ENCODE measurements around the gene PDZD4. TPM values are rescaled to one million over a fixed set of nuclear protein-coding genes. Genes with fewer than 3 reads are reported as not detected.

PDZD4 gene
- total and polyA plus RNA-seq, 5 donors from 2014 or later: 4.9 TPM; not detected in 4

GRCh38 chrX:153777261-153778090, 52.9 kb downstream of the PDZD4 start:
- H3K4me3 Mint-ChIP-seq: no peak overlapping the region
- Histone ChIP-seq H3K36me3 (ENCODE audit: control insufficient read depth, insufficient read depth, low read length) (no peaks in the 10 kb centered on the region), H3K4me3 (ENCODE audit: low read depth, low read length) (no peak overlapping the region), H3K27me3 (ENCODE audit: control insufficient read depth, insufficient read depth, low read length) (no peaks in the 10 kb centered on the region), H3K9me3 (ENCODE audit: control insufficient read depth in 2 of 2, low read length in 2 of 2) (no peaks in the 10 kb centered on the region), H3K4me1 (ENCODE audit: control insufficient read depth, insufficient read depth, low read length, poor library complexity, severe bottlenecking) (no peaks in the 10 kb centered on the region), H3K27ac (ENCODE audit: insufficient read depth, low read length, poor library complexity, severe bottlenecking) (no peak overlapping the region)
- peaks cover 0 to 3% (median 0%) of the 10 kb centered on the region in 7 donors for H3K9me3 Mint-ChIP-seq
- no peak overlapping the region for H3K27ac Mint-ChIP-seq
- peaks cover 0 to 6% (median 0%) of the 10 kb centered on the region in 4 donors for H3K4me1 Mint-ChIP-seq
- ATAC-seq (ENCODE audit: low read depth in 2 of 2): no peak
- H3K27me3 Mint-ChIP-seq: peaks cover 7% of the 10 kb centered on the region
- no peak for DNase-seq
- H3K36me3 Mint-ChIP-seq: no peaks in the 10 kb centered on the region

DNA sequence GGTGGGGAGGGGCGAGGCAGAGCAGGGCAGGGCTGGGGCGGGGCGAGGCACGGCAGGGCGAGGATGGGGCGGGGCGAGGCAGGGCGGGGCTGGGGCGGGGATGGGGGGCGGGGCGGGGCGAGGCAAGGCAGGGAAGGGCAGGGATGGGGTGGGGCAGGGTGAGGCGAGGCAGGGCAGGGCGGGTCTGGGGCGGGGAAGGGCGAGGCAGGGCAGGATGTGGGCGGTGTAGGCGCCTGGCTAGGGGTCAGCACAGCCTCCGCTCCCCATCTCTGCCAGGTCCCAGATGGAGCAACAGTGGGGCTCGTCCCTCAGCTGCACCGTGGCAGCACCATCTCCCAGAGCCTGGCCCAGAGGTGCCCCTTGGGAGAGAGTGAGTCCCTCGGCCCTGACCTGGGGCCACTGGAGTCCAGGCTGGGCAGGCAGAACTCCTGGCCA, 53.7 kb downstream of the PDZD4 start:
- Histone ChIP-seq H3K27me3 (ENCODE audit: control insufficient read depth, insufficient read depth, low read length) (no peaks in the 10 kb centered on the region), H3K36me3 (ENCODE audit: control insufficient read depth, insufficient read depth, low read length) (no peaks in the 10 kb centered on the region), H3K9me3 (ENCODE audit: control insufficient read depth in 2 of 2, low read length in 2 of 2) (no peaks in the 10 kb centered on the region), H3K27ac (ENCODE audit: insufficient read depth, low read length, poor library complexity, severe bottlenecking) (no peak overlapping the region), H3K4me1 (ENCODE audit: control insufficient read depth, insufficient read depth, low read length, poor library complexity, severe bottlenecking) (no peaks in the 10 kb centered on the region), H3K4me3 (ENCODE audit: low read depth, low read length) (no peak overlapping the region)
- Mint-ChIP-seq H3K27ac (no peak overlapping the region), H3K9me3 (peaks cover 0 to 3% (median 0%) of the 10 kb centered on the region in 7 donors), H3K27me3 (peaks cover 7% of the 10 kb centered on the region), H3K36me3 (no peaks in the 10 kb centered on the region), H3K4me3 (no peak overlapping the region), H3K4me1 (peaks cover 0 to 6% (median 0%) of the 10 kb centered on the region in 4 donors)
- DNase-seq (no peak), ATAC-seq (ENCODE audit: low read depth in 2 of 2) (no peak)

- H3K36me3 ChIP-seq (ENCODE audit: control insufficient read depth, insufficient read depth, low read length): no peaks in the 10 kb centered on the region
- H3K27me3 ChIP-seq (ENCODE audit: control insufficient read depth, insufficient read depth, low read length): no peaks in the 10 kb centered on the region
- H3K4me1 Mint-ChIP-seq: peaks cover 0 to 6% (median 0%) of the 10 kb centered on the region in 4 donors
- no peaks in the 10 kb centered on the region for H3K4me1 ChIP-seq (ENCODE audit: control insufficient read depth, insufficient read depth, low read length, poor library complexity, severe bottlenecking)
- no peak overlapping the region for H3K4me3 ChIP-seq (ENCODE audit: low read depth, low read length)
- H3K27me3 Mint-ChIP-seq: peaks cover 7% of the 10 kb centered on the region
- H3K9me3 ChIP-seq (ENCODE audit: control insufficient read depth in 2 of 2, low read length in 2 of 2): no peaks in the 10 kb centered on the region
- ATAC-seq (ENCODE audit: low read depth in 2 of 2) (no peak), DNase-seq (no peak)
- no peak overlapping the region for H3K27ac Mint-ChIP-seq
- H3K9me3 Mint-ChIP-seq: peaks cover 0 to 3% (median 0%) of the 10 kb centered on the region in 7 donors
- H3K36me3 Mint-ChIP-seq: no peaks in the 10 kb centered on the region
- no peak overlapping the region for H3K27ac ChIP-seq (ENCODE audit: insufficient read depth, low read length, poor library complexity, severe bottlenecking)
- H3K4me3 Mint-ChIP-seq: no peak overlapping the region
Observed at GRCh38 chrX:153776120-153776599, 54.2 kb downstream of the PDZD4 start.

- H3K4me3 ChIP-seq (ENCODE audit: low read depth, low read length): no peak overlapping the region
- H3K9me3 Mint-ChIP-seq: peaks cover 0 to 3% (median 0%) of the 10 kb centered on the region in 7 donors
- no peak overlapping the region for H3K27ac ChIP-seq (ENCODE audit: insufficient read depth, low read length, poor library complexity, severe bottlenecking)
- DNase-seq: no peak
- no peaks in the 10 kb centered on the region for H3K36me3 ChIP-seq (ENCODE audit: control insufficient read depth, insufficient read depth, low read length)
- no peak overlapping the region for H3K4me3 Mint-ChIP-seq
- no peak overlapping the region for H3K27ac Mint-ChIP-seq
- H3K27me3 ChIP-seq (ENCODE audit: control insufficient read depth, insufficient read depth, low read length): no peaks in the 10 kb centered on the region
- peaks cover 0 to 6% (median 0%) of the 10 kb centered on the region in 4 donors for H3K4me1 Mint-ChIP-seq
- no peaks in the 10 kb centered on the region for H3K9me3 ChIP-seq (ENCODE audit: control insufficient read depth in 2 of 2, low read length in 2 of 2)
- no peak for ATAC-seq (ENCODE audit: low read depth in 2 of 2)
- no peaks in the 10 kb centered on the region for H3K4me1 ChIP-seq (ENCODE audit: control insufficient read depth, insufficient read depth, low read length, poor library complexity, severe bottlenecking)
- peaks cover 7% of the 10 kb centered on the region for H3K27me3 Mint-ChIP-seq
- no peaks in the 10 kb centered on the region for H3K36me3 Mint-ChIP-seq
Observed at GRCh38 chrX:153775293-153776119, 54.8 kb downstream of the PDZD4 start.

GRCh38 chrX:153774576-153775292, 55.6 kb downstream of the PDZD4 start:
- Mint-ChIP-seq H3K27ac (no peak overlapping the region), H3K4me1 (peaks cover 0 to under 1% (median 0%) of the 10 kb centered on the region in 4 donors), H3K4me3 (no peak overlapping the region), H3K27me3 (peaks cover 2% of the 10 kb centered on the region), H3K9me3 (no peaks in the 10 kb centered on the region), H3K36me3 (no peaks in the 10 kb centered on the region)
- DNase-seq (no peak), ATAC-seq (ENCODE audit: low read depth in 2 of 2) (no peak)
- H3K36me3 ChIP-seq (ENCODE audit: control insufficient read depth, insufficient read depth, low read length): no peaks in the 10 kb centered on the region
- H3K4me1 ChIP-seq (ENCODE audit: control insufficient read depth, insufficient read depth, low read length, poor library complexity, severe bottlenecking): no peaks in the 10 kb centered on the region
- no peak overlapping the region for H3K4me3 ChIP-seq (ENCODE audit: low read depth, low read length)
- H3K9me3 ChIP-seq (ENCODE audit: control insufficient read depth in 2 of 2, low read length in 2 of 2): no peaks in the 10 kb centered on the region
- no peaks in the 10 kb centered on the region for H3K27me3 ChIP-seq (ENCODE audit: control insufficient read depth, insufficient read depth, low read length)
- no peak overlapping the region for H3K27ac ChIP-seq (ENCODE audit: insufficient read depth, low read length, poor library complexity, severe bottlenecking)

DNA sequence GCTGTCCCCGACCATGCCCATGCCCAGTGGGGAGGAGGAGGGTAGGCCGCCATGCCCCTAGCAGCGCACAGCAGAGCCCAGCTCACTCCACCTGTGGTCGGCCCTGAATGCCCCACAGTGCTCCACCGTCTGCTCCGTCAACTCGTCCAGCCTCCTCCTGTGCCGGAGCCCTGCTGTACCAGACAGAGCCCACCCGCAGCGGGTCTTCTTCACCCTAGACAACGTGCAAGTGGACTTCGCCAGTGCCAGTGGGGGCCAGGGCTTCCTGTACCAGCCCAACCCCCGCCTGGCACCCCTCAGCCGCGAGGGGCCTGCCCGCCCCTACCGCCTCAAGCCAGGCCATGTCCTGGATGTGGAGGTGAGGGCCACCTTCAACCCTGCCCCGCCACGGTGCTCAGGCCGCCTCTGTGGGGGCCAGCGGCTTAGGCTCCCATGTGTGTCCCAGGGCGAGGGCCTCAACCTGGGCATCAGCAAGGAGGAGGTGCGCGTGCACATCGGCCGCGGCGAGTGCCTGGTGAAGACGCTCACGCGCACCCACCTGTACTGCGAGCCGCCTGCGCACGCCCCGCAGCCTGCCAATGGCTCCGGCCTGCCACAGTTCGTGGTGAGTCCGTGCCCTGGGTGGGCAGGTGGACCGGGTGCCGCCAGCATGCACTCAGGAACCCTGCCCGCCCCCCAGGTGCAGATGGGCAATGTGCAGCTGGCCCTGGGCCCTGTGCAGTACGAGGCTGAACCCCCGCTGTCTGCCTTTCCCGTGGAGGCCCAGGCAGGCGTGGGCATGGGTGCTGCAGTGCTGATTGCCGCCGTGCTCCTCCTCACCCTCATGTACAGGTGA, 56.4 kb downstream of the PDZD4 start:
- DNase-seq (no peak), ATAC-seq (ENCODE audit: low read depth in 2 of 2) (no peak)
- no peaks in the 10 kb centered on the region for H3K9me3 Mint-ChIP-seq
- H3K4me1 Mint-ChIP-seq: no peaks in the 10 kb centered on the region
- no peaks in the 10 kb centered on the region for H3K27me3 Mint-ChIP-seq
- Histone ChIP-seq H3K4me1 (ENCODE audit: control insufficient read depth, insufficient read depth, low read length, poor library complexity, severe bottlenecking) (no peaks in the 10 kb centered on the region), H3K9me3 (ENCODE audit: control insufficient read depth in 2 of 2, low read length in 2 of 2) (no peaks in the 10 kb centered on the region), H3K27ac (ENCODE audit: insufficient read depth, low read length, poor library complexity, severe bottlenecking) (no peak overlapping the region), H3K4me3 (ENCODE audit: low read depth, low read length) (no peak overlapping the region), H3K27me3 (ENCODE audit: control insufficient read depth, insufficient read depth, low read length) (no peaks in the 10 kb centered on the region), H3K36me3 (ENCODE audit: control insufficient read depth, insufficient read depth, low read length) (no peaks in the 10 kb centered on the region)
- no peak overlapping the region for H3K4me3 Mint-ChIP-seq
- H3K27ac Mint-ChIP-seq: no peak overlapping the region
- no peaks in the 10 kb centered on the region for H3K36me3 Mint-ChIP-seq

DNA sequence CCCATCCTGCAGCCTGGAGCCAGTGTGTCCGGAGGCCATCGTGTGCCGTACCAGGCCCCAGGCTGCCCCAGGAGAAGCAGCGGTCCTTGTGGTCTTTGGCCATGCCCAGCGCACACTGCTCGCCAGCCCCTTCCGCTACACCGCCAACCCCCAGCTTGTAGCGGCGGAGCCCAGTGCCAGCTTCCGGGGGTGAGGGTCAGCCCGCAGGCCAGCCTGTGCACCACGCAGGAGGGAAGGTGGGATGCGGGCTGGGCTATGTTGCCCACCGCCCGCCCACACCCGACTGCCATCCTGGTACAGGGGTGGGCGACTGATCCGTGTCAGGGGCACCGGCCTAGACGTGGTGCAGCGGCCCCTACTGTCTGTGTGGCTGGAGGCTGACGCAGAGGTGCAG, 57.1 kb downstream of the PDZD4 start:
- Histone ChIP-seq H3K4me3 (ENCODE audit: low read depth, low read length) (no peak overlapping the region), H3K4me1 (ENCODE audit: control insufficient read depth, insufficient read depth, low read length, poor library complexity, severe bottlenecking) (no peaks in the 10 kb centered on the region), H3K9me3 (ENCODE audit: control insufficient read depth in 2 of 2, low read length in 2 of 2) (no peaks in the 10 kb centered on the region), H3K27ac (ENCODE audit: insufficient read depth, low read length, poor library complexity, severe bottlenecking) (no peak overlapping the region), H3K36me3 (ENCODE audit: control insufficient read depth, insufficient read depth, low read length) (no peaks in the 10 kb centered on the region), H3K27me3 (ENCODE audit: control insufficient read depth, insufficient read depth, low read length) (no peaks in the 10 kb centered on the region)
- Mint-ChIP-seq H3K4me3 (no peak overlapping the region), H3K9me3 (no peaks in the 10 kb centered on the region), H3K4me1 (no peaks in the 10 kb centered on the region), H3K36me3 (no peaks in the 10 kb centered on the region), H3K27me3 (no peaks in the 10 kb centered on the region), H3K27ac (no peak overlapping the region)
- DNase-seq (no peak), ATAC-seq (ENCODE audit: low read depth in 2 of 2) (no peak)
